Nephron progenitor cell (in vitro differentiated cells): ENCODE results near the gene VTA1.
A peak's percentile ranks its signal among the peaks of the same experiment; 100 is the strongest.
"Not testable (repeated sequence)": the region's sequence is repeated elsewhere in the genome, so short reads cannot be mapped to it uniquely, and the experiment has no call there.

Source experiments
- DNase-seq: peaks from one replicate; pipeline ENCODE4 v3.0.0; 2021
- H3K27ac Mint-ChIP-seq: 2 replicates; pipeline ENCODE4 v1.8.0; 2021; ENCODE audit warnings: mild to moderate bottlenecking, moderate library complexity, mixed read lengths
- H3K27me3 Mint-ChIP-seq: 2 replicates; pipeline ENCODE4 v1.8.0; 2021; ENCODE audit warnings: mild to moderate bottlenecking, low read depth, mixed read lengths; ENCODE audit not compliant: poor library complexity
- H3K36me3 Mint-ChIP-seq: 2 replicates; pipeline ENCODE4 v1.8.0; 2021; ENCODE audit warnings: low read depth, mixed read lengths
- H3K4me1 Mint-ChIP-seq: 2 replicates; pipeline ENCODE4 v1.8.0; 2021; ENCODE audit warnings: mixed read lengths
- H3K4me3 Mint-ChIP-seq: 2 replicates; pipeline ENCODE4 v1.8.0; 2021; ENCODE audit warnings: mild to moderate bottlenecking, moderate library complexity, mixed read lengths
- H3K9me3 Mint-ChIP-seq: 2 replicates; pipeline ENCODE4 v1.8.0; 2021; ENCODE audit warnings: mild to moderate bottlenecking, moderate library complexity, mixed read lengths
- TF ChIP-seq, protein P1 (sequence below): fragments of 200-600 bp; sonication (generic); IDR thresholded peaks from 2 replicates; pipeline ENCODE4 v1.5.0; 2021; ENCODE audit warnings: antibody characterized with exemption

VTA1 gene

DNA sequence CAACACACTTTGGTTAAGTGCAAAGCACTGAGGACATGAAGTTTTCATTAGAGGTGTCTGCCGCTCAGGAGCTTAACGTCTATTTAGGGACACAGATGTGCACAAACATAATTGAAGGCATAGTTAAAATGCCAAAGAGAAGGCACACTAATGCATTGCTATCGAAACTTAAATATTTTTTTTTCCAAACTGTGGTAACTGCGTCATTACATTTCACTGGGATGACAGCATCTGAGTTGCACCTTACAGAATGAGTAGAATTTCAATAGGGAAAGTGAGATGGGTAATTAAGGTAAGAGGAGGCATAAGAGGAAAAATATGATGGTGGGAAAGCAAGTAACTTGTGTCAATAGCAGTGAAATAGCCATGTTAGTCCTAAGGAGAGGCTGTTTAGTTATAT is 79.7 kb downstream of the VTA1 start:
- no peaks in the 10 kb centered on the region for H3K27me3 Mint-ChIP-seq
- TF ChIP-seq, protein P1, sequence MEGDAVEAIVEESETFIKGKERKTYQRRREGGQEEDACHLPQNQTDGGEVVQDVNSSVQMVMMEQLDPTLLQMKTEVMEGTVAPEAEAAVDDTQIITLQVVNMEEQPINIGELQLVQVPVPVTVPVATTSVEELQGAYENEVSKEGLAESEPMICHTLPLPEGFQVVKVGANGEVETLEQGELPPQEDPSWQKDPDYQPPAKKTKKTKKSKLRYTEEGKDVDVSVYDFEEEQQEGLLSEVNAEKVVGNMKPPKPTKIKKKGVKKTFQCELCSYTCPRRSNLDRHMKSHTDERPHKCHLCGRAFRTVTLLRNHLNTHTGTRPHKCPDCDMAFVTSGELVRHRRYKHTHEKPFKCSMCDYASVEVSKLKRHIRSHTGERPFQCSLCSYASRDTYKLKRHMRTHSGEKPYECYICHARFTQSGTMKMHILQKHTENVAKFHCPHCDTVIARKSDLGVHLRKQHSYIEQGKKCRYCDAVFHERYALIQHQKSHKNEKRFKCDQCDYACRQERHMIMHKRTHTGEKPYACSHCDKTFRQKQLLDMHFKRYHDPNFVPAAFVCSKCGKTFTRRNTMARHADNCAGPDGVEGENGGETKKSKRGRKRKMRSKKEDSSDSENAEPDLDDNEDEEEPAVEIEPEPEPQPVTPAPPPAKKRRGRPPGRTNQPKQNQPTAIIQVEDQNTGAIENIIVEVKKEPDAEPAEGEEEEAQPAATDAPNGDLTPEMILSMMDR = no peak
- H3K4me1 Mint-ChIP-seq = no peaks in the 10 kb centered on the region
- H3K9me3 Mint-ChIP-seq = peaks cover 31% of the 10 kb centered on the region
- H3K36me3 Mint-ChIP-seq = no peaks in the 10 kb centered on the region
- no peak overlapping the region for H3K27ac Mint-ChIP-seq
- no peak overlapping the region for H3K4me3 Mint-ChIP-seq
- no peak for DNase-seq

DNA sequence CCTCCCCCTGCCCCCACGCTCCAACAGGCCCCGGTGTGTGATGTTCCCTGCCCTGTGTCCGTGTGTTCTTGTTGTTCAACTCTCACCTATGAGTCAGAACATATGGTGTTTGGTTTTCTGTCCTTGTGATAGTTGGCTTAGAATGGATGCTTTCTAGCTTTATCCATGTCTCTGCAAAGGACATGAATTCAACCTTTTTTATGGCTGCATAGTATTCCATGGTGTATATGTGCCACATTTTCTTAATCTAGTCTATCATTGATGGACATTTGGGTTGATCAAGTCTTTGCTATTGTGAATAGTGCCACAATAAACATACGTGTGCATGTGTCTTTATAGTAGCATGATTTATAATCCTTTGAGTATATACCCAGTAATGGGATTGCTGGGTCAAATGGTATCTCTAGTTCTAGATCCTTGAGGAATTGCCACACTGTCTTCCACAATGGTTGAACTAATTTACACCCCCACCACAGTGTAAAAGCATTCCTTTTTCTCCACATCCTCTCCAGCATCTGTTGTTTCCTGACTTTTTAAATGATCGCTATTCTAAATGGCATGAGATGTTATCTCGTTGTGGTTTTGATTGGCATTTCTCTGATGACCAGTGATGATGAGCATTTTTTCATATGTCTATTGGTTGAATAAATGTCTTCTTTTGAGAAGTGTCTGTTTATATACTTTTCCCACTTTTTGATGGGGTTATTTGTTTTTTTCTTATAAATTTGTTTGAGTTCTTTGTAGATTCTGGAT is 82.6 kb downstream of the VTA1 start:
- not testable (repeated sequence) for H3K27me3 Mint-ChIP-seq, H3K36me3 Mint-ChIP-seq, H3K27ac Mint-ChIP-seq, H3K4me1 Mint-ChIP-seq, DNase-seq, H3K4me3 Mint-ChIP-seq
- H3K9me3 Mint-ChIP-seq = peaks cover 31% of the 10 kb centered on the region

DNA sequence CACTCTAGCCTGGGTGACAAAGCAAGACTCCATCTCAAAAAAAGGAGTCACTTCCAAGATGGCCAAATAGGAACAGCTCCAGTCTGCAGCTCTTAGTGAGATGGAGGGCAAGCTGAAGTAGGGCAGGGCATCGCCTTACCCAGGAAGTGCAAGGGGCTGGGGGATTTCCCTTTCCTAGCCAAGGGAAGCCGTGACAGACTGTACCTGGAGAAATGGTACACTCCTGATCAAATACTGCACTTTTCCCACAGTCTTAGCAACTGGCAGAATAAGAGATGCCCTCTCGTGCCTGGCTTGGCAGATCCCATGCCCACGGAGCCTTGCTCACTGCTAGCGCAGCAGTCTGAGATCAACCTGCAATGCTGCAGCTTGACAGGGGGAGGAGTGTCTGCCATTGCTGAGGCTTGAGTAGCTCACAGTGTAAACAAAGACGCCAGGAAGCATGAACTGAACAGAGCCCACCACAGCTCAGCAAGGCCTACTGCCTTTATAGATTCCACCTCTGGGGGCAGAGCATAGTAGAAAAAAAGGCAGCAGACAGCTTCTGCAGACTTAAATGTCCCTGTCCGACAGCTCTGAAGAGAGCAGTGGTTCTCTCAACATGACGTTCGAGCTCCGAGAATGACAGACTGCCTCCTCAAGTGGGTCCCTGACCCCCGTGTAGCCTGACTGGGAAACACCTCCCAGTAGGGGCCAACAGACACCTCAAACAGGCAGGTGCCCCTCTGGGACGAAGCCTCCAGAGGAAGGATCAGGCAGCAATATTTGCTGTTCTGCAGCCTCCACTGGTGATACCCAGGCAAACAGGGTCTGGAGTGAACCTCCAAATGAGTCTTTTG is 85.4 kb downstream of the VTA1 start:
- not testable (repeated sequence) for H3K4me1 Mint-ChIP-seq, H3K27me3 Mint-ChIP-seq, H3K36me3 Mint-ChIP-seq, H3K4me3 Mint-ChIP-seq
- Mint-ChIP-seq H3K27ac (peak overlapping the region; percentile 83), H3K9me3 (peaks cover 27% of the 10 kb centered on the region)
- TF ChIP-seq, protein P1 = peak; percentile 49
- peak; percentile 35 for DNase-seq

DNA sequence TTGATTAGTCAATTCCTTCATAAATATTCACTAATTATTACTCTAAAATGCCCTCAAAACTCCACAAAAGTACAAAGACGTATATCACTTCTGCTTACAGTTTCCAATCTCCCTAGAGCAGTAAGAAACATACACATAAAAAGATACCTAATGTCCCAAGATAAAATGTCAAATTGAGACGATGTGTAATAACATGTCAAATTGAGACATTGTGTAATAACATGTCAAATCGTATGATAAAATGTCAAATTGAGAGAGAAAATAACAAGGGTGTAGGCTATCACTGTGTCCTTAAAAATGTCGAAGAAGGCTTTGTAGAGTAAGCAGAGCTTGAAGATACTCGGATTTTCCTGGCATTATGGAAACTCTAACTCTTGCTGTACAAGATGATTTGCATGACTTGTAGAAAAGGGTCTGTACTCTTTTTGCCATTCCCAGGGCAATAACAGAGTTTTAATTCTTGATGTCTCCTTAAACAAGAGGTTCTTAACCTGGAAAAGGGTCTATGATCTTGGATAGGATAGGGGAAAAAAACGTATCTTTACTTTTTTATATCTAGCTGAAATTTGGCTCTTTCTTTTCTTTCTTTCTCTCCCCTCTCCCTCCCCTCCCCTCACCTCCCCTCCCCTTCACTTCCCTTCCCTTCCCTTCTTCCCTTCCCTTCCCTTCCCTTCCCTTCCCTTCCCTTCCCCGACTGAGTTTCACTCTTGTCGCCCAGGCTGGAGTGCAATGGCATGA is 87.1 kb downstream of the VTA1 start:
- H3K27me3 Mint-ChIP-seq = no peaks in the 10 kb centered on the region
- DNase-seq = no peak
- H3K4me3 Mint-ChIP-seq = no peak overlapping the region
- no peaks in the 10 kb centered on the region for H3K36me3 Mint-ChIP-seq
- no peak overlapping the region for H3K27ac Mint-ChIP-seq
- peaks cover 9% of the 10 kb centered on the region for H3K4me1 Mint-ChIP-seq
- TF ChIP-seq, protein P1 = no peak
- H3K9me3 Mint-ChIP-seq = peaks cover 16% of the 10 kb centered on the region

DNA sequence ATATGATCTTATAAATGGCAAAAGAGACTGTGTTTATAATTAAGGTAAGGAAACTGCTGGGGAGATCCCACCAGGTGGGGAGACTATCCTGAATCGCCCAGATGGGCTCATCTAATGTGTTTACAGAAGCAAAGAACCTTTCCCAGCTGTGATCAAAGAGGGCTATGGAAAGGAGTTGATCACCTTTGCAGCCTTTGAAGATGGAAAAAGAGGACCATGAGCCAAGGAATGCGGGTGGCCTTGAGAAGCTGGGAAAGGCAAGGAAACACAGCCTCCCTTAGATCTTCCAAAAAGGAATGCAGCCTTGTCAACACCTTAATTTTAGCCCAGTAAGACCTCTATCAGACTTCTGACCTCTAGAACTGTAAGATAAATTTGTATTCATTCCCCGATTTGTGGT is 88.2 kb downstream of the VTA1 start:
- no peak for DNase-seq
- no peaks in the 10 kb centered on the region for H3K36me3 Mint-ChIP-seq
- no peak overlapping the region for H3K4me3 Mint-ChIP-seq
- peaks cover 9% of the 10 kb centered on the region for H3K4me1 Mint-ChIP-seq
- H3K27ac Mint-ChIP-seq = no peak overlapping the region
- TF ChIP-seq, protein P1 = no peak
- no peaks in the 10 kb centered on the region for H3K27me3 Mint-ChIP-seq
- peaks cover 4% of the 10 kb centered on the region for H3K9me3 Mint-ChIP-seq

DNA sequence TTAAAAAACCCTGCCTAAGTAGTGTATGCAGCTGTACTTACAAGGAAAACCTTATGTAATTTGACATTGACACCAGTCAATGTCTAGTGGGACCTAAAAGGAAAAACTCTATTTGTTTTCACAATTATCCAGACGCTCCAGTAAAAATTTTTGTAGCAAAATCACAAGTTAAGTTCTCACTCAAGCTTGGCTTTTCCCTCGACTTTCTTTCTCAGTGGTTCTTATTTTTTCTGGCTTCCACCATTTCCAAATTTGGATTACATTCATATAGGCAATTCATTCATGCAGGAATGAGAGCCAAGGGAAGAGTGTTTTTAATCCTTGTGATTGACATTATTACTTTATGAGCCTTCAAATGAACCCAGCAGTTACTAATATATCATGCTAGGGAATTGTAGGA is 88.7 kb downstream of the VTA1 start:
- H3K4me1 Mint-ChIP-seq = peaks cover 9% of the 10 kb centered on the region
- H3K27me3 Mint-ChIP-seq = no peaks in the 10 kb centered on the region
- H3K4me3 Mint-ChIP-seq = no peak overlapping the region
- no peak overlapping the region for H3K27ac Mint-ChIP-seq
- no peaks in the 10 kb centered on the region for H3K9me3 Mint-ChIP-seq
- DNase-seq = no peak
- H3K36me3 Mint-ChIP-seq = no peaks in the 10 kb centered on the region
- TF ChIP-seq, protein P1 = no peak
